ENCODE results near the gene C14orf93.
A peak's percentile ranks its signal among the peaks of the same experiment; 100 is the strongest.
"Not testable (repeated sequence)": the region's sequence is repeated elsewhere in the genome, so short reads cannot be mapped to it uniquely, and the experiment has no call there.

The C14orf93 gene

DNA sequence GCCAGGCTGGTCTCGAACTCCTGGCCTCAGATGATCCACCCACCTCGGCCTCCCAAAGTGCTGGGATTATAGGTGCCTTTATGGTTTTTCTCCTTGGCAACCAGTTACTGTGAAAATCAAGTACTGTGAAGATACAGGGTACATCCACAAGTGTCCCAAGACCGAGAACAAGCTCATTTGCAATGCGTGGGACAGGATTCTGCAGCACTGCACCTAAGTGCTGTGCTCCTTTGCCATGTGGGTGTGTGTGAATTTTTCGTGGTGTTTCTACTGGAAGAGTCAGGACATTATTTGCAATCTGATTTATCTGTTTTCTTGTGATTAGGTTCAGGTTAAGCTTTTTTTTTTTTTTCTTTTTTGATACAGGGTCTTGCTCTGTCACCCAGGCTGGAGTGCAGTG is 7.1 kb upstream of the C14orf93 start:
- Histone ChIP-seq H3K9me3 (ENCODE audit: control insufficient read depth, low read length) (no peaks in the 10 kb centered on the region), H3K4me3 (ENCODE audit: extremely low read depth, insufficient read depth, low read length, poor library complexity, severe bottlenecking) (no peak overlapping the region), H3K4me1 (ENCODE audit: control insufficient read depth, insufficient read depth, low read length, poor library complexity, severe bottlenecking) (no peaks in the 10 kb centered on the region), H3K27ac (ENCODE audit: low read depth, low read length, severe bottlenecking) (no peak overlapping the region), H3K36me3 (ENCODE audit: control insufficient read depth, insufficient read depth, low read length) (peaks cover 9% of the 10 kb centered on the region)
- 92 to 100% methylated on average over 3 to 4 of the region's 5 CpGs for WGBS, 2 experiments (ENCODE audit: insufficient coverage in 2 of 2)

DNA sequence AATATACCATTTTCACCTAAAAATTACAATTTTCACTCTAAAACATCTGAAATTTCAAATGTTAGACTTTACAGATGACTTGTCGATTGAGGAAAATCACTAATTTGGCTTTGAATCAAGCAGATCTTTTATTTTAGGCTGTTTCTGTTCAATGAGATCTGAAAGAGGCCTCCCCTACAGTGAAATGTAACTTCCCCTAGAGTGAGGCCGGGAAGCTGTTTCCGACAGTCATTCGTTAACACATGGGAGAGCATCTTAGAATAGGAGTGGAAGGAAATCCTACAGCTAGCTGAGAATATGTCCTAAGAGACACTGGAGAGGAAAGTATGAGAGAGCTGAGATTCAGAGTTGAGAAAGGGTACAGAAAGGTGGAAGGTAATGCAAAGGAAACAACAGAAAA is 5.7 kb upstream of the C14orf93 start:
- WGBS, 2 experiments (ENCODE audit: insufficient coverage in 2 of 2), result 79 to 82% methylated on average over 2 to 4 of the region's 4 CpGs
- Histone ChIP-seq H3K4me3 (ENCODE audit: extremely low read depth, insufficient read depth, low read length, poor library complexity, severe bottlenecking) (no peak overlapping the region), H3K9me3 (ENCODE audit: control insufficient read depth, low read length) (no peaks in the 10 kb centered on the region)

DNA sequence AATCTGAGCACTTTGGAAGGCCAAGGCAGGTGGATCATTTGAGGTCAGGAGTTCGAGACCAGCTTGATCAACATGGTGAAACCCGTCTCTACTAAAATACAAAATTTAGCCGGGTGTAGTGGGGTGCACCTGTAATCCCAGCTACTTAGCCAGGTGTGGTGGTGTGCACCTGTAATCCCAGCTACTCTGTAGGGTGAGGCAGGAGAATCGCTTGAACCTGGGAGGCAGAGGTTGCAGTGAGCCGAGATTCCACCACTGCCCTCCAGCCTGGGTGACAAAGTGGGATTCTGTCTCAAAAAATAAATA is 3.8 kb upstream of the C14orf93 start:
- H3K4me3 ChIP-seq (ENCODE audit: extremely low read depth, insufficient read depth, low read length, poor library complexity, severe bottlenecking); H3K36me3 ChIP-seq (ENCODE audit: control insufficient read depth, insufficient read depth, low read length); H3K9me3 ChIP-seq (ENCODE audit: control insufficient read depth, low read length); H3K27ac ChIP-seq (ENCODE audit: low read depth, low read length, severe bottlenecking); H3K4me1 ChIP-seq (ENCODE audit: control insufficient read depth, insufficient read depth, low read length, poor library complexity, severe bottlenecking): not testable (repeated sequence)
- 100% methylated on average over 1 to 4 of the region's 5 CpGs for WGBS, 2 experiments (ENCODE audit: insufficient coverage in 2 of 2)

More for the DNA sequence above, 5.7 kb upstream of the C14orf93 start:
- peaks cover 2% of the 10 kb centered on the region for H3K36me3 ChIP-seq (ENCODE audit: control insufficient read depth, insufficient read depth, low read length)
- H3K4me1 ChIP-seq (ENCODE audit: control insufficient read depth, insufficient read depth, low read length, poor library complexity, severe bottlenecking), result no peaks in the 10 kb centered on the region
- no peak overlapping the region for H3K27ac ChIP-seq (ENCODE audit: low read depth, low read length, severe bottlenecking)

DNA sequence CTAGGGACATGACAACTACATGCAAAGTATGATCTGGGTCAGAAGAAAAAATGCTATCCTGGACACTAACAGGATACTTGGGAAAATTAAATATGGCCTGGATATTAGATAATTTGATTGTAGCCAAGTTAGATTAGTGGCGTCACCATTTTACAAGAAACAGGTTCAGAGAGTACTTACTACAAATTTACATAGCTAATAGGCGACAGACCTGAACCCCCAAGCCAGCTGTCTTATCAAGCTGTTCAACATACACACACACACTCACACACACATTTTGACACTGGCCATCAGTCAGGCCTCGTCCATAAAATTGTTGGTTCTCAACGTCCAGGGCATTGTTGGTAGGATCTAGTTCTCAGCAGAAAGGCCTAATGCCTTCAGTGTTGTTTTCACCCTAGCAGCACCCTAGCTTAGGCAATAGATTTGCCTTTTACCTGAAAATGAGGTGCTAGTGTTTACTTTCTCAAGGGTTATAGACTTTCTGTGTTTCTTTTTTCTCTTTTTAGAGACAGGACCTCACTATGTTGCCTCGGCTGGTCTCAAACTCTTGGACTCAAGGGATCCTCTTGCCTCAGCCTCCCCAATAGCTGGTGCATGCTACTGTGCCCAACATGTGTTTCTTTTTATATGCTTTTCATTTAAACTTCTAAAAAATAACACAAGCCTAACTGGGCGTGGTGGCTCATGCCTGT is 3.3 kb upstream of the C14orf93 start:
- H3K9me3 ChIP-seq (ENCODE audit: control insufficient read depth, low read length), result no peaks in the 10 kb centered on the region
- H3K36me3 ChIP-seq (ENCODE audit: control insufficient read depth, insufficient read depth, low read length), result no peaks in the 10 kb centered on the region
- H3K27ac ChIP-seq (ENCODE audit: low read depth, low read length, severe bottlenecking), result no peak overlapping the region
- 90 to 97% methylated on average over 3 to 5 of the region's 6 CpGs for WGBS, 2 experiments (ENCODE audit: insufficient coverage in 2 of 2)
- peaks cover 6% of the 10 kb centered on the region for H3K4me1 ChIP-seq (ENCODE audit: control insufficient read depth, insufficient read depth, low read length, poor library complexity, severe bottlenecking)
- no peak overlapping the region for H3K4me3 ChIP-seq (ENCODE audit: extremely low read depth, insufficient read depth, low read length, poor library complexity, severe bottlenecking)

GRCh38 chr14:23009483-23009938 is 432 bp downstream of the C14orf93 start:
- Histone ChIP-seq H3K9me3 (ENCODE audit: control insufficient read depth, low read length) (no peaks in the 10 kb centered on the region), H3K4me3 (ENCODE audit: extremely low read depth, insufficient read depth, low read length, poor library complexity, severe bottlenecking) (peak overlapping the region; percentile 36), H3K36me3 (ENCODE audit: control insufficient read depth, insufficient read depth, low read length) (no peaks in the 10 kb centered on the region), H3K4me1 (ENCODE audit: control insufficient read depth, insufficient read depth, low read length, poor library complexity, severe bottlenecking) (peaks cover 6% of the 10 kb centered on the region), H3K27ac (ENCODE audit: low read depth, low read length, severe bottlenecking) (peak overlapping the region; percentile 67)
- WGBS, 2 experiments (ENCODE audit: insufficient coverage in 2 of 2), result 0% methylated on average over 1 of the region's 8 CpGs; no CpG with 5 or more reads in 1 of the 2 experiments

- WGBS, 2 experiments (ENCODE audit: insufficient coverage in 2 of 2), result 93 to 94% methylated on average over 2 to 3 of the region's 3 CpGs
Measured at GRCh38 chr14:23008831-23009230, 1.1 kb downstream of the C14orf93 start.

GRCh38 chr14:23006544-23007419 is 3.2 kb downstream of the C14orf93 start:
- peak overlapping the region; percentile 93 for H3K27ac ChIP-seq (ENCODE audit: low read depth, low read length, severe bottlenecking)
- H3K9me3 ChIP-seq (ENCODE audit: control insufficient read depth, low read length), result no peaks in the 10 kb centered on the region
- H3K4me1 ChIP-seq (ENCODE audit: control insufficient read depth, insufficient read depth, low read length, poor library complexity, severe bottlenecking), result peaks cover 6% of the 10 kb centered on the region
- WGBS, 2 experiments (ENCODE audit: insufficient coverage in 2 of 2), result 0 to 2% methylated on average over 55 to 61 of the region's 62 CpGs
- no peaks in the 10 kb centered on the region for H3K36me3 ChIP-seq (ENCODE audit: control insufficient read depth, insufficient read depth, low read length)
- H3K4me3 ChIP-seq (ENCODE audit: extremely low read depth, insufficient read depth, low read length, poor library complexity, severe bottlenecking), result peak overlapping the region; percentile 52

More at GRCh38 chr14:23008831-23009230, 1.1 kb downstream of the C14orf93 start:
- peaks cover 6% of the 10 kb centered on the region for H3K4me1 ChIP-seq (ENCODE audit: control insufficient read depth, insufficient read depth, low read length, poor library complexity, severe bottlenecking)
- H3K9me3 ChIP-seq (ENCODE audit: control insufficient read depth, low read length), result no peaks in the 10 kb centered on the region
- H3K27ac ChIP-seq (ENCODE audit: low read depth, low read length, severe bottlenecking), result no peak overlapping the region
- no peak overlapping the region for H3K4me3 ChIP-seq (ENCODE audit: extremely low read depth, insufficient read depth, low read length, poor library complexity, severe bottlenecking)
- no peaks in the 10 kb centered on the region for H3K36me3 ChIP-seq (ENCODE audit: control insufficient read depth, insufficient read depth, low read length)

DNA sequence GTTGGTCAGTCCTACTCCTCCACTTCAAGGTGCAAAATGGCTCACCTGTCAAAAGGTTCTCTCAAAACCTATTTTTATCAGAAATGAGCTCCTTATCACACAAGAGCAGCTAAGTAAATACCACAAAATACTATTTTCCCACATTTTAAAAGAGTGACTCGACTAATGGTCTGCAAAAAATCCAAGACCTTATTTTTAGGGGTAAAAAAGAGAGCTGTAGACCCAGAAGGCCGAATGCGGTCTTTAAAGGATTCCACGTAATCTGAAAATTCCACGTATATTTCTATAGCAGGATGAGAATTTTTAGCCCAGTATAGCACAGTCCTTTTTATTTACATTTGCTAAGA is 3.8 kb downstream of the C14orf93 start:
- H3K9me3 ChIP-seq (ENCODE audit: control insufficient read depth, low read length), result no peaks in the 10 kb centered on the region
- peak overlapping the region; percentile 93 for H3K27ac ChIP-seq (ENCODE audit: low read depth, low read length, severe bottlenecking)
- WGBS, 2 experiments (ENCODE audit: insufficient coverage in 2 of 2), result 65 to 70% methylated on average over 2 of the region's 5 CpGs
- peak overlapping the region; percentile 52 for H3K4me3 ChIP-seq (ENCODE audit: extremely low read depth, insufficient read depth, low read length, poor library complexity, severe bottlenecking)
- peaks cover 6% of the 10 kb centered on the region for H3K4me1 ChIP-seq (ENCODE audit: control insufficient read depth, insufficient read depth, low read length, poor library complexity, severe bottlenecking)
- H3K36me3 ChIP-seq (ENCODE audit: control insufficient read depth, insufficient read depth, low read length), result no peaks in the 10 kb centered on the region

GRCh38 chr14:23005451-23006187 is 4.3 kb downstream of the C14orf93 start:
- WGBS, 2 experiments (ENCODE audit: insufficient coverage in 2 of 2), result 79 to 92% methylated on average over 2 of the region's 3 CpGs
- no peaks in the 10 kb centered on the region for H3K36me3 ChIP-seq (ENCODE audit: control insufficient read depth, insufficient read depth, low read length)
- H3K4me3 ChIP-seq (ENCODE audit: extremely low read depth, insufficient read depth, low read length, poor library complexity, severe bottlenecking), result no peak overlapping the region
- peaks cover 6% of the 10 kb centered on the region for H3K4me1 ChIP-seq (ENCODE audit: control insufficient read depth, insufficient read depth, low read length, poor library complexity, severe bottlenecking)
- no peaks in the 10 kb centered on the region for H3K9me3 ChIP-seq (ENCODE audit: control insufficient read depth, low read length)
- H3K27ac ChIP-seq (ENCODE audit: low read depth, low read length, severe bottlenecking), result no peak overlapping the region

GRCh38 chr14:23004274-23004673 is 5.7 kb downstream of the C14orf93 start:
- H3K27ac ChIP-seq (ENCODE audit: low read depth, low read length, severe bottlenecking); H3K9me3 ChIP-seq (ENCODE audit: control insufficient read depth, low read length); H3K4me1 ChIP-seq (ENCODE audit: control insufficient read depth, insufficient read depth, low read length, poor library complexity, severe bottlenecking); H3K4me3 ChIP-seq (ENCODE audit: extremely low read depth, insufficient read depth, low read length, poor library complexity, severe bottlenecking); H3K36me3 ChIP-seq (ENCODE audit: control insufficient read depth, insufficient read depth, low read length): not testable (repeated sequence)
- WGBS, 2 experiments (ENCODE audit: insufficient coverage in 2 of 2), result 93 to 100% methylated on average over 3 to 4 of the region's 4 CpGs

All from mesodermal cell (in vitro differentiated cells).